GM12892 (cell line): ENCODE results near the gene TRAF3IP1.

Source experiments
- POLR2A ChIP-seq: IDR thresholded peaks from 2 replicates; pipeline ENCODE4 v1.6.1; 2011; ENCODE audit warnings: low read depth, low read length, control low read depth
- POLR2AphosphoS5 ChIP-seq: IDR thresholded peaks from 2 replicates; pipeline ENCODE4 v1.6.1; 2011; ENCODE audit warnings: low read depth, low read length, control low read depth

DNA sequence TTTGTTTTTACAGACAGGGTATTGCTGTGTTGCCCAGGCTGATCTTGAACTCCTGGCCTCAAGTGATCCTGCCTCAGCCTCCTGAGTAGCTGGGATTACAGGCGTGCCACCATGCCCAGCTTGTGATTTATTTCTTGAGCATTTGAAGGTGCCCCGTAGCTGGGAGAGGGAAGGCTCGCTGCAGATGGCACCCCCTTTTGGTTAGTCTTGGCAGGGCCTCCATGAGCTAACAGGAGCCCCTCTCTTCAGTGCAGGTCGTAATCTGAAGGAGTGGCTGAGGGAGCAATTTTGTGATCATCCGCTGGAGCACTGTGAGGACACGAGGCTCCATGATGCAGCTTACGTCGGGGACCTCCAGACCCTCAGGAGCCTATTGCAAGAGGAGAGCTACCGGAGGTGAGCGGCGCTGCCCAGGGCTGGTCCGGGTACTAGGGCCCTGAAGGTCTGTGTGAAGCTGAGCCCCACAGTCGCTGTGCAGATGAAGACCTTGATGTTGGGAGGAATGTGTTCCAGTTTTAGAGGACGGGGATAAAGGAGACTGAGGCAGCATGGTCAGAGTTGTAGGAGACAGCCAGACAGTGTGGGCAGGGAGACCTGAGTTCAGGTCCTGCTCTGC, 113.1 kb downstream of the TRAF3IP1 start:
- TF ChIP-seq POLR2A = no peak
- TF ChIP-seq POLR2AphosphoS5 = no peak
